Parathyroid adenoma (tissue), 2 donors: Measurements from ENCODE around the gene ZEB1.

ENCODE experiments used
- H2AFZ ChIP-seq: fragments of 300-600 bp; sonication (generic); one replicate; pipeline ENCODE4 v1.7.0; 2017; ENCODE audit warnings: antibody characterized with exemption, mild to moderate bottlenecking
- H3K27ac ChIP-seq: fragments of 300-600 bp; sonication (generic); one replicate; pipeline ENCODE4 v1.7.0; 2017
- H3K27me3 ChIP-seq: fragments of 300-600 bp; sonication (generic); one replicate; pipeline ENCODE4 v1.7.0; 2017; ENCODE audit warnings: low read length; ENCODE audit not compliant: control insufficient read depth, insufficient read depth
- H3K36me3 ChIP-seq: fragments of 300-600 bp; sonication (generic); one replicate; pipeline ENCODE4 v1.7.0; 2017; ENCODE audit warnings: low read length; ENCODE audit not compliant: control insufficient read depth, insufficient read depth
- H3K4me1 ChIP-seq: fragments of 300-600 bp; sonication (generic); one replicate; pipeline ENCODE4 v1.7.0; 2017; ENCODE audit warnings: control low read depth
- H3K4me2 ChIP-seq: fragments of 300-600 bp; sonication (generic); one replicate; pipeline ENCODE4 v1.7.0; 2017; ENCODE audit warnings: low read length
- H3K4me3 ChIP-seq: fragments of 300-600 bp; sonication (generic); one replicate; pipeline ENCODE4 v1.7.0; 2017; ENCODE audit warnings: low read depth, low read length
- H3K79me2 ChIP-seq: fragments of 300-600 bp; sonication (generic); one replicate; pipeline ENCODE4 v1.7.0; 2017; ENCODE audit warnings: control low read depth
- H3K9ac ChIP-seq: fragments of 300-600 bp; sonication (generic); one replicate; pipeline ENCODE4 v1.7.0; 2017; ENCODE audit warnings: mild to moderate bottlenecking
- H3K9me3 ChIP-seq: fragments of 300-600 bp; sonication (generic); one replicate; pipeline ENCODE4 v1.7.0; 2017; ENCODE audit warnings: low read length; ENCODE audit not compliant: control insufficient read depth
- CTCF ChIP-seq: fragments of 300-600 bp; sonication (generic); IDR thresholded peaks from one replicate; pipeline ENCODE4 v1.7.0; 2017; ENCODE audit warnings: antibody characterized with exemption, mild to moderate bottlenecking
- donor health status: primary hyperparathyroidism.

The ZEB1 gene

GRCh38 chr10:31381766-31382316 is 62.8 kb downstream of the ZEB1 start:
- TF ChIP-seq CTCF, result no peak
- Histone ChIP-seq H3K36me3 (no peaks in the 10 kb centered on the region), H3K79me2 (no peaks in the 10 kb centered on the region), H3K9ac (no peak overlapping the region), H3K4me2 (no peak overlapping the region), H3K4me1 (no peaks in the 10 kb centered on the region), H3K27ac (no peak overlapping the region), H2AFZ (no peak overlapping the region), H3K27me3 (no peaks in the 10 kb centered on the region), H3K9me3 (no peaks in the 10 kb centered on the region), H3K4me3 (no peak overlapping the region)

- Histone ChIP-seq H3K36me3 (no peaks in the 10 kb centered on the region), H3K4me1 (no peaks in the 10 kb centered on the region), H3K27me3 (no peaks in the 10 kb centered on the region), H3K9me3 (no peaks in the 10 kb centered on the region), H2AFZ (no peak overlapping the region), H3K4me3 (no peak overlapping the region), H3K4me2 (no peak overlapping the region), H3K79me2 (no peaks in the 10 kb centered on the region), H3K27ac (no peak overlapping the region), H3K9ac (no peak overlapping the region)
- TF ChIP-seq CTCF, result no peak
Measured at GRCh38 chr10:31383810-31384588, 65.0 kb downstream of the ZEB1 start.

GRCh38 chr10:31384589-31384949 is 65.6 kb downstream of the ZEB1 start:
- no peaks in the 10 kb centered on the region for H3K9me3 ChIP-seq
- H3K4me1 ChIP-seq, result no peaks in the 10 kb centered on the region
- H3K4me3 ChIP-seq, result no peak overlapping the region
- H3K4me2 ChIP-seq, result no peak overlapping the region
- no peaks in the 10 kb centered on the region for H3K79me2 ChIP-seq
- H3K27me3 ChIP-seq, result no peaks in the 10 kb centered on the region
- no peak overlapping the region for H3K27ac ChIP-seq
- H2AFZ ChIP-seq, result no peak overlapping the region
- H3K36me3 ChIP-seq, result no peaks in the 10 kb centered on the region
- no peak overlapping the region for H3K9ac ChIP-seq
- no peak for TF ChIP-seq CTCF

GRCh38 chr10:31390804-31391203 is 71.8 kb downstream of the ZEB1 start:
- no peak overlapping the region for H3K4me2 ChIP-seq
- H3K27ac ChIP-seq, result no peak overlapping the region
- no peaks in the 10 kb centered on the region for H3K27me3 ChIP-seq
- H3K4me1 ChIP-seq, result no peaks in the 10 kb centered on the region
- TF ChIP-seq CTCF, result no peak
- no peaks in the 10 kb centered on the region for H3K9me3 ChIP-seq
- H3K36me3 ChIP-seq, result no peaks in the 10 kb centered on the region
- H3K4me3 ChIP-seq, result no peak overlapping the region
- H3K79me2 ChIP-seq, result no peaks in the 10 kb centered on the region
- no peak overlapping the region for H2AFZ ChIP-seq
- H3K9ac ChIP-seq, result no peak overlapping the region

- no peak overlapping the region for H3K9ac ChIP-seq
- no peaks in the 10 kb centered on the region for H3K9me3 ChIP-seq
- H3K27me3 ChIP-seq, result no peaks in the 10 kb centered on the region
- no peaks in the 10 kb centered on the region for H3K4me1 ChIP-seq
- no peak for TF ChIP-seq CTCF
- no peak overlapping the region for H3K4me3 ChIP-seq
- H3K4me2 ChIP-seq, result no peak overlapping the region
- H3K27ac ChIP-seq, result no peak overlapping the region
- no peaks in the 10 kb centered on the region for H3K36me3 ChIP-seq
- H2AFZ ChIP-seq, result no peak overlapping the region
- H3K79me2 ChIP-seq, result no peaks in the 10 kb centered on the region
Measured at GRCh38 chr10:31393844-31394243, 74.8 kb downstream of the ZEB1 start.
